Stimulated activated CD4-positive, alpha-beta T cell treated with anti-CD3 and anti-CD28 coated beads, Interleukin-12 subunit alpha, Interleukin-12 subunit beta, amount 100 ng/mL, for 4 hours (primary cell): Measurements from ENCODE around the gene RECK.

Experiments used
- DNase-seq: peaks from one replicate; pipeline ENCODE4 v3.0.0-alpha.2; 2020

RECK gene

DNA sequence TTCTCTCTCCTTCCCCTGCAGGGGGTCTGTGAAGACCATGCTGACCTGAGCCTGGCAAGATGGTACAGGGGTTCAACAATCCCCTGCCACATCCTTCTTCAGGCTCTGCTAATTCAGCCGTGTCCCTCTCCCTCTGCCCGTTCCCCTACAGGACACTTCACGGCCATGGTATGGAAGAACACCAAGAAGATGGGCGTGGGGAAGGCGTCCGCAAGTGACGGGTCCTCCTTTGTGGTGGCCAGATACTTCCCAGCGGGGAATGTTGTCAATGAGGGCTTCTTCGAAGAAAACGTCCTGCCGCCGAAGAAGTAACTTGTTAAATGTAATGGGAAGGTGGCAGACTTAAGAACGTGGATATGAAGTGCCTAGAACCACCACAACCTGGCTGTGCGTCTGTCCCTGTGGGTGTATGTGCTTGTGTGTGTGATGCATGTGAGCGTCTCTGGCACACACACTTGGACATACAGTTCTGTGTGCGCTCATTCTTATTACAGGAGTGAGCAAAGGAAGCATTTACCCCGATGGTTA lies 125.6 kb downstream of the RECK start:
- DNase-seq, result no peak

DNA sequence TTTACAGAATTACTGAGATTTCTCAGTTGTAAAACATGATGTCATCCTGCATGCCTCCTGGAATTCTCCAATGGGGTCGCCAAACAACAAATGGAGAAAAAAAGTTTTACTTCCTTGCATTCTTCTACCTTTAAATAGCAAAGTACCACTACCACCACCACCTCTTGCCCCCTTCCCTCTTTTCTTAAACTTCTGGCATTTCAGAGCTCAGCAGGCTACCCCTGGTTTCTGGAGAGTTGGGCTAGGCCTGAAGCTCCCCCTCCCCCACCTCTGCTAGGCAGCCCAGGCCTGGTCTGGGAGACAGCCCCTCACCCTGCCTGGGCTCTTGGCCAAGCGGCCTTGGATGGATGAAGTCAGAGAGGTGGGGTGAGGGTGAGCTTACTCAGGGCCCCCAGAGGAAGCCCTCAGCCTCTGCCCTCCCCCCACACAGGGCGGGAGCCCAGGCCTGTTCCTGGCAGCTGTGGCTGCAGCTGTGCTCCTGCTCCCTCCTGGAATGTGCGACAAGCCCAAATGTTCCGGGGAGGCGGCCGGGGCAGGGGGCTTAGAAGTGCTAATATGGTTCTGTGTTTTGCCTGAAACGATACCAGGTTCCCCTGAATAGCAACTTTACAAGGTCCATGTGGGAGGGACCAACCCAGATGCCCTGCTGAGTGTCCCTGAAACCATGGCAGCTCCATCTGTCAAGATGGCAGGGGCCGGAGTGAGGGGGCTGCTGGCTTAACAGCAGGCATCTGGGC lies 126.5 kb downstream of the RECK start:
- no peak for DNase-seq

DNA sequence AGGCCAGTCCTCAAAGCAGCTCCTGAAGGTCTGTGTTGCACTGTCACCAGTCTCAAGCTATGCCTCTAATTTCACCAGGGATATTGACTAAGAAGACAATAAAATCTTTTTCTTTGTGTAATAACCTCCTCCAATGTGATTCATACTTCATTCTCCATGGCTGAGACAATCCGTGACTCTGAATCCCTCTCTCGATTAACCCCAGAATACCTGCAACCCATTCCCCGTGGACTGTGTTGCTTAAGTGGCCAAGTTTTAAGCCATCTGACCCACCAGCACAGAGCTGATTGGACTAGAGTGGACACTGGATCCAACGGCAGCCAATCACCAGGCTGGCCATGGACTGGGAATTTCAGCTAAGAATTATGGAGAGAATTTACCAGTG lies 127.1 kb downstream of the RECK start:
- DNase-seq, result no peak

DNA sequence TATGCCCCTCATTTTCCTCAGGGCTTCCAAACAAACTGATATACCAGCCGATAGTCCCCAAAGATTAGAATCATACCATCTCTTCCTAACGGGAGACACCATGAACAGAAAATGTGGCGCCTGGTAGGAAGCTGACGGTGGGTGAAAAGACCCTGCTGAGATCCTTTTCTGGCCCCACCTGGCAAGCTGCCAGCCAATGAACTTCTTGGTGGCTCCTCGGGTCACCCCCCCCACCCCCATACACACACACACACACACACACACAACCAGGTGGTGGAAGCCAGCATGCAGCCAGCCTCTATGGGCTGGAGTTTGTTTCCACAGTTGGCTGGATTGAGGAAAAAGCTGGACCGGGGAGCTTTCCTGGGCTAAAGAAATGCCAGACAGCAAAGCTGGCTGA lies 127.7 kb downstream of the RECK start:
- DNase-seq, result no peak

DNA sequence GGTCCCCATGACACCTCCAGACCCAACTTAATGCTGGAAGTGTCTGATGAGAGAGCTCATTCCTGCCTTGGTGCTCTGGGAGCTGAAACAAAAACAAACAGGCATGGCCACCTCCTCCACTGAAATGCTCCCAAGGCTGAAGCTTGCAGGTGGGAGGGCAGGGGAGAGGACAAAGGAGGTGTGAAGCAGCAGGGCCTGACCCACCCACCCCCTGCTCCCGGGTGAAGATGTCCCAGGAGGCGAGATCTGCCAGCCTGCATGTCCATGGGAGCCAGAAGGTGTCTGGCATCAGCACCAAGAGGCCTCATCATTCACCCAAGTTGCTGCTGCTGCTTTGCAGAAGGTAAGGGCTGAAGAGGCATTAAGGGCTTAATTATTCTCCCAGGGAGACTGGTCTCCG lies 128.3 kb downstream of the RECK start:
- no peak for DNase-seq

DNA sequence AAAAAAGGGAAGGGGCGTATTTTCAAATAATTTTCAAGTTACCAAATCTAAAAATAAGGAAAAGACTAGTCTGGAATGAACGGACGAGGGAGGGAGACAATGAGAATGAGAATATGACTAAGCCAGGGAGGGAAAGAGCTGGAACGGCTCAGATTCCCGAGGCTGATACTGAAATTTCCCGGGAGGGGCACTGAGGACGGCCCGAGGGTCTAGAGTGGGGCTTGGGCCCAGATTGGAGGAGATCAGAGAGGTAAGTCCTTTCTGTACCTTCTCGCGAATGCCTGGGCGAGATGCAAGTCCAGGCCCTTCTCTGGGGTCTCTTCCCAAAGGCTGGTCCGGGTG lies 129.1 kb downstream of the RECK start:
- no peak for DNase-seq

DNA sequence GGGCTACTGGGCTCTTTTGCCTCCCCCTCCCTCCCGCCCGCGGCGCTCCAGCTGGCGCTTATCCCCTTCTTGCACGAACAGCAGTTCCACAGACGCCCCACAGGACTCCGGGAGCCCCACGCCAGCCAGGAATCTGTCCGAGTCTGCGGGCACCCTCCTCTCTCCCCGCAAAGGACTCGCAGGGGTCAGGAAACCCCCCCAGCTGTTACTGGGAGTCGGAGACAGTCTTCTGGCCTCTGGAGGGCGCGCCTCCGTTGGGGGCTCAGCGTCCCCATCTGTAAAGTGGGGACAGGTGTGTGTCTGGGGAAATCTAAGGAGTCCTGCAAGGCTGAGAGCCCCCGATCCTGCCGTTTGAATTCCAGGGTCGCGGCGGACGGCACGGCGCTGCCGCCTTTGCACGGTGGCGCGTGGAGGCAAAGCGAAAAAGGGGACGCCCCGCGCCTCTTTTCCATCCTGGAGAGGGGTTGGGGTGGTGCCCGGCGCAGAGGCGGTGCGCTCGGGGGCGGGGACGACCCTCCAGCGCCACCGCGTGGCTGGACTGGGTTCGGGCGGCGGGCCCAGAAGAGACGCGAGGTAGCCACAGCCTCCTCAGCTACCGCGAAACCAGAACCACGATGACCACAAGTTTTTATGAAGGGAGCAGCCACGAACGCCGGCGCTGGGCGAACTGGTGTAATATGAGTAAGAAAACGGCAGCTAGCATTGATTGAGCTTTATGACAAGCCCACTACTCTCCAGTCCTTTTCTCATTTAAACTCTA lies 129.6 kb downstream of the RECK start:
- DNase-seq, result peak; percentile 80

DNA sequence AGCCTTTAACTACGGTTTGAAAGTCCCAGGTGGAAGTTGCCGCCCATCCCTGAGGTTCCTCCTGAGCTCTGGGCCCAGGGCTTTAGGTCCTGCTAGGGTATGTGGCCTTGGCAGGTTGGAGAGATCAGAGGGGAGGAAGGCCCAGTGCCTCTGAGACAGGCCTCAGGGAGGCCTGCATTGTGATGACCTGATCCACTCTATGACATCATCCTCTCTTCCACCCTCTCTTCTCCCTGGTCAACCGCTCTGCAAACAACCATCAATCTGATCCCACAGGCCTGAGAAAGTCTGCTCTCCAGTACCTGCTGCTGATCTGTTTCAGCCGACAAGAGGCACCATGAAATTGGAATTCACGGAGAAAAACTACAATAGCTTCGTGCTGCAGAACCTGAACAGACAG lies 132.5 kb downstream of the RECK start, which contains the start of gene CCIN:
TSS of gene CCIN (plus strand) at position 223 of the 400 bp plus-strand sequence. CDS start at position 338, 115 bp downstream.
- DNase-seq, result no peak

DNA sequence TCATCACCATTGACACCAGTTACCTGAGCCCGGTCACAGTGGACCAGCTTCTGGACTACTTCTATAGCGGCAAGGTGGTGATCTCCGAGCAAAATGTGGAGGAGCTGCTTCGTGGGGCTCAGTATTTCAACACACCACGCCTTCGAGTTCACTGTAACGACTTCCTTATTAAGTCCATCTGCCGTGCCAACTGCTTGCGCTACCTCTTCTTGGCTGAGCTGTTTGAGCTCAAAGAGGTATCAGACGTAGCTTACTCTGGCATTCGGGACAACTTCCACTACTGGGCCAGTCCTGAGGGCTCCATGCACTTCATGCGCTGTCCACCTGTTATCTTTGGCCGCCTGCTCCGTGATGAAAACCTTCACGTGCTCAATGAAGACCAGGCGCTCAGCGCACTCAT lies 133.0 kb downstream of the RECK start:
- no peak for DNase-seq

DNA sequence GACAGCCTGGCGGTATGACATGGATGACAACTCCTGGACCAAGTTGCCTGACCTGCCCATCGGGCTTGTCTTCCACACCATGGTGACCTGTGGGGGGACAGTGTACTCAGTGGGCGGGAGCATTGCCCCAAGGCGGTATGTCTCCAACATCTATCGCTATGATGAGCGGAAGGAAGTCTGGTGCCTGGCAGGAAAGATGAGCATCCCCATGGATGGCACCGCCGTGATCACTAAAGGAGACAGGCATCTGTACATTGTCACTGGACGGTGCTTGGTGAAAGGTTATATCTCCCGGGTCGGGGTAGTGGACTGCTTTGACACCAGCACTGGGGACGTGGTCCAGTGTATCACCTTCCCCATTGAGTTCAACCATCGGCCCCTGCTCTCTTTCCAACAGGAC lies 133.8 kb downstream of the RECK start:
- DNase-seq, result no peak

DNA sequence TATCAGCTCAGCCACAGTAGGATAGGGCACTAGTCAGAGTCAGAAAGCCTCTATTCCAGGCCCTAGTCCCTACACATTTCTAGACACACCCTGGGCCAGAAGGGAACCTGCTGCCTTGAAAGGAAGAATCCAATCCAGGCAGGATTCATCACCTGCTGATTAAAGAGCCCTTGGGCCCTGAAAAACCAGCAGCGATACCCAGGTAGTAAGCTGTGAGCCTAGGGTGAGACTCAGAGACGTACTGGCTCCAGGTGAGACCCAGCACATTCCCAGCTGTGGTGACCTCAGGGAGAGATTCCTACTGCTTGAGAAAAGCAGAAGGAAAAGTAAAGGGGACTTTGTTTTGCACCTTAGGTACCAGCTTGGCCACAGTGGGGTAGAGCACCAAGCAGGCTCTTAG lies 137.1 kb downstream of the RECK start:
- no peak for DNase-seq
